Posterior vena cava (tissue), 2 donors: ENCODE data around the gene AIRE. TPM values are rescaled to one million over a fixed set of nuclear protein-coding genes. Genes with fewer than 3 reads are reported as not detected.
"Not testable (repeated sequence)": the region's sequence is repeated elsewhere in the genome, so short reads cannot be mapped to it uniquely, and the experiment has no call there.

Experiments
- DNase-seq: peaks from one replicate; pipeline ENCODE4 v3.0.0-alpha.2; 2020; ENCODE audit warnings: low spot score
- intact Hi-C, 2 donors: fragments of 100-400 bp; cut with DNase I; formaldehyde crosslinking; loops; one replicate each; pipeline versions ENCODE4 v1.14.1 to v1.14.2; 2022 to 2023
- total RNA-seq, 2 donors: library from RNA; stranded (reverse); fragmentation: NEBNext Ultra II Directional; extraction: Animal tissue kit (Norgen Biotek cat#: 25700); gene quantifications; one replicate each; pipeline ENCODE4 v1.2.1, GENCODE V29; 2021
- donor health status: DM: yes; HTN: yes; CAD: no.
- donor health status: DM: yes; HTN: yes; CAD: no.

Gene AIRE
- total RNA-seq, 2 donors from 2014 or later = not detected

- no peak for DNase-seq
- intact Hi-C loops = loop anchor here in 1 of 2 donors (10.0 kb wide), 1 partner anchor 623 kb away; the partner anchor contains the start of gene ITGB2
Observed at GRCh38 chr21:44301961-44302406, 16.3 kb downstream of the AIRE start.

- DNase-seq = not testable (repeated sequence)
- intact Hi-C loops = loop anchor here in 1 of 2 donors (10.0 kb wide), 1 partner anchor 622 kb away; the partner anchor contains the start of gene ITGB2
Observed at GRCh38 chr21:44302573-44303401, 17.1 kb downstream of the AIRE start.

DNA sequence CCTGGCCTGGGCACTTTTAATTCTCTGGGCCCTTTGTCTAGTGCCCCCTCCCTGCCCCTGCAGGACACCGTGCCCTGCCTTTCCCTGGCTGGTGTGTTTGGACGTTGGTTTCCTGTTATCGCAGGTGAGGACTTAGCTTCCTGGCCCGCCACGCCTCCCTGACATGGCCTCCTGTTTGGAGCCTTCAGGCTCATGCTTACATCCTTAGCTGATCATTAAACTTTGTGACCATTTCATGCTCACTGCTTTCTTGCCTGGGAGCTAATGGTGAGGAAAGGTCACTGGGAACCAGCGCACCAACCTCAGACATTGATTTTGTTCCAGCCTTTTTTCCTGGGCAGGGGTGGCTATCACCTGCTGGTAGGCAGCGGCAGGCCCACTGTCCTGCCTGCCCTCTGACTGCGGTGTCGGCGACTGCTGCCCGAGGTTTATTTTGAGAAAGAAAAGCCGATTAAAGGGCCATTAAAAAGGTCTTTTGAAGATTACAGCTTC is 17.9 kb downstream of the AIRE start:
- intact Hi-C loops = loop anchor here in 1 of 2 donors (10.0 kb wide), 1 partner anchor 621 kb away; the partner anchor contains the start of gene ITGB2
- DNase-seq = no peak

DNA sequence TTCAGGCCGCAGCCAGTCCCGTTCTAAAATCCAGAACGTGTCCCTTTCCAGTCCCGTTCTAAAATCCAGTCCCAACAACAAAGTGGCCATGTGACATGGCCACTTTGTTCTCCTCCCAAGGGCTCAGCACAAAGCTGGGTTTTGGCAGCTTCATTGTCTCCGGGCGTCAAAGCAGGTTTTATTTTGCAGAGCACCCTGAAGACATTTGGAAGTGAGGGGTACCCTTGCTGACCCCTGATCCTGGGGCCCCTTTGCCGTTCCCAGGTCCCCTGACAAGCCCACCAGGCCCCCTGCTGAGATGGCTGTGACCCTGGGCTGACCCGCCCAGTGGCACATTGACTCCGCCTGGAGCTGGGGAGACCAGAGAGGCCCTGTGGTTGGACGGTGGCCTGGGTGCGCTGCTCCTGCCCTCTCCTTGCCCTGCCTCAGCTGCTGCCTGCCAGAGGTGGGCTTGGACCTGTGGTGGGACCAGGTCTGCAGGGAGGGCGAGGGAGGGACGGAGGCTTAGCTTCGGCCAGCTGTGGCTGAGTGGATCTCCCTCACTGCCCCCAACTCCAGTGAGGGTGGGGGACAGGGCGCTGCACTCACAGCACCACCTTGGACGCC is 18.4 kb downstream of the AIRE start:
- DNase-seq = no peak
- intact Hi-C loops = loop anchor here in 1 of 2 donors (10.0 kb wide), 1 partner anchor 621 kb away; the partner anchor contains the start of gene ITGB2

DNA sequence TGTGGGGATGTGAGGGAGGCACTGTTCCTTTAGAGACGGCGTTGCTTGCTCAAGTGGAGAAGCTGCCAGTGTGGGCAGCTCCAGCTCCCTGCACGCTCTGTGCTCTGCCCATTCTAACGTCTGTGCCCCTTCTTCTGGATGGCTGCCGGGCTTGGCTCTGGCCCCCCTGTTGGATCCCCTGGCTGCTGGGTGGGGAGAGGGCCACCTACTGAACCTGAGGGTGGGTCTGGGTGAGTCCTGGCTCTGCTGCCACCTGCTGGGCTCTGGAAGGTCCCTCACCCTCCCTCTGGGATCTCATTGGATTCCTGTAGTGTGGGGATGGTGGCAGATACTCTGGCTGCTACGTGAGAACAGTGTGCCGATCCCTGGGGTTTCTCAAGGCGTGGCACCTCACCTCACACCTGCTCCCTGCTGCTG is 19.2 kb downstream of the AIRE start:
- no peak for DNase-seq
- intact Hi-C loops = loop anchor here in 1 of 2 donors (10.0 kb wide), 1 partner anchor 620 kb away; the partner anchor contains the start of gene ITGB2

DNA sequence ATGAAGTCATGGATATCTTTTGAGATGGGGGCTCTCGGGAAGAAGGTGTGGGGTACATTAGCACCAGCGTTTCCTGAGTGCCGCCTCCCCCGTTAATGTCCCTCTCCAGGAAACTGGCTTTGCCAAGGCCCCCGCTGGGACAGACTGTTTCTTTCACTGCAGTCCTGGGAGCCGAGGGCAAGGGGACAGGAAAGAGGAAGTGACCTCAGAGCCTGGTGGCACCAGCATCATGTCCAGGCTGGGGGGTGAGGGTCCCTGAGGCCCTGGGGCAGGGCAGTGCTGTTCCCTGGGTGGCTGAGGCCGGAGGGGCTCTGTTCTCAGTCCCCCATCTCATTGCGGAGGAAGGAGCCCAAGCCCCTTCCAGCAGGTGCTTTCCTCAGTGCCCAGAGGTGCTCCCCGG is 20.0 kb downstream of the AIRE start:
- DNase-seq = no peak
- intact Hi-C loops = loop anchor here in 1 of 2 donors (10.0 kb wide), 1 partner anchor 619 kb away; the partner anchor contains the start of gene ITGB2

DNA sequence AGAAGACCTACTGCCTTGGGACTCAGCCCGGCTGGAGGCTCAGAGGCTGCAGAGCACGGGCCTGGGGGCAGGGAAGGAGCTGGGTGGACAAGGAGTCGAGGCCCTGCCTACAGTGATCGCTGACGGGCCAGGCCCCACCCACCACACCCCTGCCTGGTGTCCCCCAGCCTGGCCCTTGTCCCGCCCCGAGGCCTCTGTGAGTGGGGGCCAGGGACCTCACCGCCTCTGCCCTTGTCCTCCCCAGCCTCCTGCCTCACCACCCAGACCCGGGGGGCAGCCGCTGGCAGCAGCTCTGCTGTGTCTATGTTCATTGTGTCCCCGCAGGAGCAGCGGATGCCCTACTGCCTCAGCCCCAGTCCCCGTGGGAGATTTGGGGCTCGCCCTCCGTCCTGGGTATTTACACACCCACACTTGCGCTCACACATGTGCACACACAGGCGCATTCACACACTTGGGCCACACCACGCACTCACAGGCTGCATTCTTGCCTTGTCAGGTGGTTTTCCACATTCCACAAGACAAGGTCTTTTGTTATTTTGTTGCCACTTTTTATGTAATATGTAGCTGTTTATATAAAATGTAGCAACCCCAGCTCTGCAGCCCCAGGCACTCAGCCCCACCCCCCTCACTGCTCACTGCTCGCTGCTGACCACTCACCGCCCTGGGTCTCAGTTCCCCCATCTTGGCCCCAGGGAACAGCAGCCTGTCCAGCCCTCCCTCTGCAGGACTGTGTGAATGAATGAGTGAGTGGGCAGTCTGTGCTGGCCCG is 21.4 kb downstream of the AIRE start:
- no peak for DNase-seq
- intact Hi-C loops = loop anchor here in 1 of 2 donors (10.0 kb wide), 1 partner anchor 618 kb away; the partner anchor contains the start of gene ITGB2

DNA sequence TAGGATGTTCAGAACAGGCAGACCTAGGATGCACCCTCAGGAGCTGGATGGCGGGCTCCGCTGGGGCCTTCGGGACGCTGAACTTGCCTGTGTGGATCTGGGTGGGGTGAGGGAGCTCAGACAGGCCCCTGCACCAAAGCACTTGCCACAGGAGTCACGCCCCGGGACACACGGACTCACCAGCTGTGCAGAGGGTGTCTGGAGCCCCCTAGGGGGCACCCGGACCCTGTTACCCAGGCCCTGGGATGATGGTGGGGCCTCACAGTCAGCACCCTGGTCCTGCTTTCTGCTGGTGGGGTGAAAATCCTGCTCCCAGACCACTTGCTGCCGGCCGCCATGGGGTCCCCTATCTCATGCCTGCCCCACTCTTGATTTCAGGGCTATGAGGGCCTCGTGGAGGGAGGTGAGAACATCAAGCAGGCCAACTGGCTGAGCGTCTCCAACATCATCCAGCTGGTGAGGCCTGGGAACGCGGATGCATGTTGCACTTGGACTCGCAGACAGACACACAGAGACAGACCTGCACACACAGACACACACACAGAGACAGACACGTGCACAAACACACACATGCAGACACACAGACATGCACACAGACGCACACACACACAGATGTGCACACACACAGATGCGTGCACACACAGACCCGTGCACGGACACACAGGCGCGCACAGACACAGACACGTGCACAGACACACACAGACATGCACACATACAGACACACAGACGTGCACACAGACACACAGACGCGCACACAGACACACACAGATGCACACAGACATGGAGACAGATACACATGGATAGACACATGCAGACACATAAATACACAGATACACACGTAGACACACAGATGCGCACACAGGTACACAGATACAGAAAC is 25.2 kb downstream of the AIRE start:
- DNase-seq = no peak
- intact Hi-C loops = no loop called here

- DNase-seq = no peak
Observed at GRCh38 chr21:44312089-44312488, 26.4 kb downstream of the AIRE start.

DNA sequence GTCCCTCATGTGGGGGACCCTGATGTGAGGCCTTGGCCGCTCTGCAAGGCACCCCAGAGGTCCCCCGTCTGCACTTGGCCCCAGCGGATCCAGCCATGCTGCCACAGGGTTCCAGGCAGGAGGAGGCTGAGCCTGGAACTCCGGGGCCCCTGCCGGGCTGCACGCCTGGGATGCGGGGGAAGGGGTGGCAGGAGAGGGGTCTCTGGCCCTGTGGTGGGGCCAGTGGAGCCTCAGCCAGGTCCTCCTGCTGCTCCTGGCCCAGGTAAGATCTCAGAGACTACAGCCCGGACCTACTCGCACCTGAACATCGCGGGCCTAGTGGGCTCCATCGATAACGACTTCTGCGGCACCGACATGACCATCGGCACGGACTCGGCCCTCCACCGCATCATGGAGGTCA is 27.0 kb downstream of the AIRE start:
- intact Hi-C loops = no loop called here
- no peak for DNase-seq

More at GRCh38 chr21:44312089-44312488, 26.4 kb downstream of the AIRE start:
- intact Hi-C loops = no loop called here

DNA sequence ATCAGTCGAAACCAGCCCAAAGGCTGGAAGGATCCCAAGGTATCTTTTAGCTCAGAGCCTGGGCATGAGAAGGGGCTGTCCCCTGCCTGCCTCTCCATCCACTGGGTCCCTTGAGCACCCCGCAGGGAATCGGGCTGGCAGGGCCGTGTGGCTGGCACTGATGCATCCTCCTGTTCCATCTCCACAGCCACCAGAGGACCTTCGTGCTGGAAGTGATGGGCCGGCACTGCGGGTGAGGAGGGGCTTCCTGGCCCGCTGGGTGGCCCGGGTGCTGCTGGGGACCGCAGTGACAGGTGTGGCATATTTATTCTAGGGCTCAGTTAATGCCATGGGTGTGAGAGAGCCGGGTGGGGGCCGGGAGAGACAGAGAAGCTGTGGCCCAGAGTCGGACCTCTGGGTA is 27.8 kb downstream of the AIRE start:
- intact Hi-C loops = no loop called here
- no peak for DNase-seq

DNA sequence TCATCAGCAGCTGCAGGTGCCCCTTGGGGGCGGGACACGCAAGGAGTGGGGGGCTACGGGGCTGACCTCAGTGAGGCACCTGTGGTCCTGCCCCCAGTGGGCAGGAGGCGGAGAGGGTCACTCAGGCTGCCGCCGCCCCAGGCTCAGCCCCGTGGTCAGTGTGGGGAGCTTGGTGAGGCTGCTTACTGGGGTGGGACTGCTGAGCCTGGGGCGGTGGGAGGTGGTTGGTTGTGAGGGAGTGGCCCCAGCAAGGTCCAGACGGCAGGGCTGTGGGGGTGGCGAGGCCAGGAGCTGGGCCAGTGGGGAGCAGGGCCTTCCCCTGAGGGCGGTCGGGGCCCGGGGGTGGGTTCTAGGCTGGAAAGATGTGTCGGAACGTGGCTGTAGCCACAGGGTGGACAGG is 28.5 kb downstream of the AIRE start:
- no peak for DNase-seq
- intact Hi-C loops = no loop called here

DNA sequence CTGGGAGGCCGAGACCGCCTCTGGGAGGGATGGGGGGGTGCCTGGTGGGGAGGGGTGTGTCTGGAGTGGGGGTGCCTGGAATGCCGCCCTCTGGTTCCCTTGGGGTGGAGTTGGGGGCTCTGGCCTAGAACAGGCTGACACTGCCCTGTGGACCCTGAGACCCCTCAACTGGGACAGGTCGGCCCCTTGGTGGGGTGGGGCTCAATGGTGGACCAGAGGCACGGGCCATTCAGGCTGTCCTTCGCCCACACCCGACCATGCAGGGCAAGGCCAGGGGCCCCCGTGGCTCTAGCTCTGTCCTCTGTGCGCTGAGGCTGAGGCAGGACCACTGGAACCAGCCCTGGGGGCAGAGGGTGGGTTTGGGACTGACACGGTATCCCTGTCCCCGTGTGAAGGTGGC is 28.9 kb downstream of the AIRE start:
- DNase-seq = no peak
- intact Hi-C loops = no loop called here

GRCh38 chr21:44315691-44316203 is 30.1 kb downstream of the AIRE start:
- intact Hi-C loops = no loop called here
- no peak for DNase-seq

- intact Hi-C loops = no loop called here
- DNase-seq = no peak
Observed at GRCh38 chr21:44316277-44316900, 30.7 kb downstream of the AIRE start.

DNA sequence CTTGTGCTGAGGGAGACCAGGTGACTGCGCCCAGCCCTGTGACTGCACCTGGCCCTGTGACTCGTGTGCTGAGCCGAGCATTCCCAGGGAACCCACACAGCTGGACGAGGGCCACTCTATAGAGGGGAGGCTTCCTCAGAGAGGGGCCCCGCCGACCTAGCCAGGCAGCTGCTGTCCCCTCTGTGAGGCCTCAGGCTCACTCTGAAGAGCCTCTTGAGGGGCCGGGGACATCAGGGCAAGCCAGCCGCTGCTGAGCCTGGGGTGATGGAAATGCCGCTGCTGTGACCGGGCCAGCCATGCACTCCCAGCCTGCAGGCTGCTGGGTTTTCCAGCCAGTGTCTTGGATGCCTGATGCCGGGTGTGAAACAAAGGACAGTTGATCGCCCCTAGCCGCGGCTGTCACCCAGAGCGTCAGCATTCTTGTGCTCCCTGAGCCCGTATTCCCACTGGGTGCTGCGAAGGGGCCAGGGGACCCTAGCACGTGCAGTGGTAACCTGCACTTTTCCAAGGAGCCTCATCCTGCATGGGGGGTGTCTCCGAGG is 31.6 kb downstream of the AIRE start:
- no peak for DNase-seq

GRCh38 chr21:44317871-44318270 is 32.2 kb downstream of the AIRE start:
- intact Hi-C loops = no loop called here
- no peak for DNase-seq

More for the DNA sequence above, 31.6 kb downstream of the AIRE start:
- intact Hi-C loops = no loop called here
